Endothelial cell of umbilical vein (primary cell): Measurements from ENCODE around the gene TP73. TPM values are rescaled to one million over a fixed set of nuclear protein-coding genes. Genes with fewer than 3 reads are reported as not detected.

ENCODE experiments used
- BruUV-seq: library from RNA; stranded (reverse); fragments of 400-500 nt; replicated peaks from 2 replicates; lab custom pipeline; 2021; lab: Mats Ljungman, UMichigan
- CTCF ChIA-PET: fragments of 300-600, 350-600 bp; sonication (Branson Sonifier 250); formaldehyde crosslinking; loops from one replicate; lab custom pipeline; 2021; ENCODE audit warnings: antibody characterized with exemption, inconsistent platforms; lab: Charles Lee
- POLR2A ChIA-PET: fragments of 300-600, 350-600 bp; sonication (Branson Sonifier 250); formaldehyde crosslinking; loops from one replicate; lab custom pipeline; 2021; ENCODE audit warnings: antibody characterized with exemption, inconsistent platforms; lab: Charles Lee
- DNase-seq: peaks from one replicate; pipeline ENCODE4 v3.0.0-alpha.2; 2011; ENCODE audit warnings: low read depth, low spot score
- FAIRE-seq: peaks from 2 replicates; lab custom pipeline; 2011; peaks lifted over from hg19 to GRCh38; lab: Jason Lieb, UNC
- H2AFZ ChIP-seq: 2 replicates; pipeline ENCODE4 v1.6.0; 2012; ENCODE audit warnings: low read depth, low read length, control low read depth, inconsistent platforms
- H3K27ac ChIP-seq: 2 replicates; pipeline ENCODE4 v1.5.1; 2011; ENCODE audit warnings: low read depth, mild to moderate bottlenecking, control low read depth, low read length, moderate library complexity; ENCODE audit not compliant: insufficient read depth
- H3K27me3 ChIP-seq, 2 experiments: 2 replicates each; pipeline versions ENCODE4 v1.6.0 to v1.6.1; 2011; ENCODE audit warnings: low read length in 2 of 2, mixed read lengths in 1 of 2; ENCODE audit not compliant: control insufficient read depth in 2 of 2, insufficient read depth in 2 of 2
- H3K36me3 ChIP-seq, 2 experiments: 2 replicates in 1 of 2; 3 replicates in 1 of 2; pipeline ENCODE4 v1.5.1; 2011; ENCODE audit warnings: low read length in 2 of 2, mild to moderate bottlenecking in 1 of 2, moderate library complexity in 1 of 2; ENCODE audit not compliant: control insufficient read depth in 2 of 2, insufficient read depth in 2 of 2; ENCODE audit errors: extremely low read depth in 1 of 2
- H3K4me1 ChIP-seq: 3 replicates; pipeline ENCODE4 v1.5.1; 2011; ENCODE audit warnings: mild to moderate bottlenecking, low read length; ENCODE audit not compliant: control insufficient read depth, insufficient read depth; ENCODE audit errors: extremely low read depth
- H3K4me2 ChIP-seq: 2 replicates; pipeline ENCODE4 v1.6.1; 2011; ENCODE audit warnings: low read length, control low read depth, mixed read lengths; ENCODE audit not compliant: insufficient read depth
- H3K4me3 ChIP-seq, 3 experiments: fragments of 200-600 bp in 1 of 3; sonication (generic), shearing (Covaris generic) in 1 of 3; replicated peaks in 1 of 3; 2 replicates each; pipeline ENCODE4 v1.5.1; 2011 to 2016; ENCODE audit warnings: control low read depth in 3 of 3, low read length in 3 of 3, mild to moderate bottlenecking in 2 of 3, inconsistent platforms in 1 of 3, low read depth in 1 of 3, moderate library complexity in 1 of 3; ENCODE audit not compliant: insufficient read depth in 1 of 3
- H3K79me2 ChIP-seq: 2 replicates; pipeline ENCODE4 v1.6.0; 2012; ENCODE audit warnings: low read length, inconsistent platforms; ENCODE audit not compliant: control insufficient read depth, insufficient read depth
- H3K9ac ChIP-seq: replicated peaks from 2 replicates; pipeline ENCODE3; 2011; ENCODE audit warnings: low read length, control low read depth; ENCODE audit not compliant: insufficient read depth; ENCODE audit errors: extremely low read depth
- H3K9me1 ChIP-seq: replicated peaks from 3 replicates; pipeline ENCODE4 v1.6.0; 2011; ENCODE audit warnings: mild to moderate bottlenecking, low read length; ENCODE audit not compliant: control insufficient read depth, insufficient read depth; ENCODE audit errors: extremely low read depth
- H3K9me3 ChIP-seq: replicated peaks from 2 replicates; pipeline ENCODE4 v1.5.1; 2012; ENCODE audit warnings: low read length, inconsistent platforms; ENCODE audit not compliant: control insufficient read depth, insufficient read depth
- H4K20me1 ChIP-seq: replicated peaks from 2 replicates; pipeline ENCODE3; 2011; ENCODE audit warnings: mild to moderate bottlenecking, low read length; ENCODE audit not compliant: control insufficient read depth, insufficient read depth; ENCODE audit errors: extremely low read depth
- CTCF ChIP-seq, 2 donors: IDR thresholded peaks; 1 replicate in 1 of 2; 2 replicates in 1 of 2; pipeline ENCODE4 v1.5.1; 2011; ENCODE audit warnings: low read length in 2 of 2, mild to moderate bottlenecking in 2 of 2, moderate library complexity in 2 of 2, control low read depth in 1 of 2, inconsistent platforms in 1 of 2, low read depth in 1 of 2; ENCODE audit not compliant: insufficient read depth in 1 of 2; ENCODE audit errors: extremely low read depth in 1 of 2
- EZH2 ChIP-seq: IDR thresholded peaks from 2 replicates; pipeline ENCODE4 v1.6.1; 2012; ENCODE audit warnings: borderline replicate concordance, low read depth, mild to moderate bottlenecking, moderate library complexity, low read length, inconsistent platforms; ENCODE audit not compliant: severe bottlenecking
- FOS ChIP-seq: IDR thresholded peaks from 2 replicates; pipeline ENCODE4 v1.6.1; 2011; ENCODE audit warnings: mild to moderate bottlenecking, low read length, moderate library complexity, borderline replicate concordance; ENCODE audit not compliant: insufficient read depth
- GATA2 ChIP-seq: IDR thresholded peaks from 2 replicates; pipeline ENCODE4 v1.7.0; 2011; ENCODE audit warnings: low read depth, mild to moderate bottlenecking, moderate library complexity, mixed read lengths, low read length; ENCODE audit not compliant: insufficient read length, insufficient read depth
- JUN ChIP-seq: IDR thresholded peaks from 2 replicates; pipeline ENCODE4 v1.6.1; 2011; ENCODE audit warnings: borderline replicate concordance, low read depth; ENCODE audit not compliant: insufficient read length, insufficient read depth
- MAX ChIP-seq: IDR thresholded peaks from 2 replicates; pipeline ENCODE4 v1.6.1; 2011; ENCODE audit not compliant: insufficient read depth, insufficient read length
- MYC ChIP-seq: IDR thresholded peaks from one replicate; pipeline ENCODE4 v1.6.1; 2011; ENCODE audit warnings: mild to moderate bottlenecking, low read depth, low read length
- POLR2A ChIP-seq: IDR thresholded peaks from 2 replicates; pipeline ENCODE4 v1.6.1; 2012; ENCODE audit warnings: low read depth, mild to moderate bottlenecking, control low read depth, low read length
- POLR2AphosphoS5 ChIP-seq: IDR thresholded peaks from 2 replicates; pipeline ENCODE4 v1.6.1; 2012; ENCODE audit warnings: low read depth, mild to moderate bottlenecking, control low read depth, low read length, moderate library complexity; ENCODE audit not compliant: insufficient read depth
- dilution Hi-C: fragments of 300-500 bp; cut with MboI; formaldehyde crosslinking; loops from one replicate; pipeline ENCODE4 v1.15.0; 2019; ENCODE audit warnings: low sequenced_read_pairs; ENCODE audit not compliant: extremely low pct_ligation_motif_present
- intact Hi-C: fragments of 100-400 bp; cut with micrococcal nuclease; formaldehyde crosslinking; loops from one replicate; pipeline ENCODE4 v1.10.0; 2022
- polyA plus RNA-seq, 4 experiments: library from polyadenylated mRNA; depleted of rRNA in 3 of 4; stranded (reverse) in 3 of 4; unstranded in 1 of 4; fragments of >200 nt; gene quantifications; 2 replicates each; pipeline versions ENCODE4 v1.2.1 to v1.2.3, GENCODE V29; 2011 to 2012; ENCODE audit warnings: missing spikeins in 1 of 4
- total RNA-seq: library from RNA; stranded (reverse); gene quantifications from 2 replicates; pipeline ENCODE4 v1.2.3, GENCODE V29; 2021

TP73 gene
- total and polyA plus RNA-seq, 2 donors (not counting 3 experiments of a cell fraction or from before 2014, with no cell fraction given), result 0.03 to 0.15 TPM

DNA sequence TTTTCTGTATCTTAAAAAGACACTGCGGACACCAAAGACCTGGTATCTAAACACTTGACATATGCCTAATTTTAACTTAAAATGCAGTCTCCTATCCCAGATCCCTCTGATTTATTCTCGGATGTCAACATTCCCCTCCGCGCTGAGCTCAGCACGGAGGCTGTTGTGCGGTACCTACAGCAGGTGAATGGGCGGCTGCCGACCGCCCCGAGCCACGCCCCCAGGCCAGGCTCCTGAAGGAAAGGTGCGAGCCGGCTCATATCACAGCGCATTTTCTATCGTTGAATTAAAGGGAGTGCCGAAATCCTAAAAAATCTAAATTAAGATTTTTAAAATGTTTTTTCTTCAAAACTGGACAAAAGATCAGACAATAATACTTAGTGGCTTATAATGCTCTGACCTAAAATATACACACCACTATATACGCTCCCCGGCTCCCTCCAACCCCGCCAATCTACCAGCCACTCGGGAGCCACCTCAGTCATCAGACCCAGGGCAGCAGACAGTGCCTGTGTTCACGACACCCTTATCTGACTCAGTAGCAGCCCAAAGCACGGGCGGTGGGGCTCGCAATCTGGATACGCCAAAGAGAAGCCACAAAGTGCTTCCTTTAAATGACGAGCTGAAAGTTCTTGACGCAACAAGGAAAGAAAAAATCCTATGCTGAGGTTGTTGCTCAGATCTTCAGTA is 6.5 kb upstream of the TP73 start:
- CTCF ChIA-PET, result no interaction called here
- dilution Hi-C loops (no loop called here), intact Hi-C loops (no loop called here)
- DNase-seq (no peak), FAIRE-seq (no peak)
- no peak overlapping the region for H3K4me3 ChIP-seq
- no peaks in the 10 kb centered on the region for H3K9me3 ChIP-seq
- POLR2A ChIA-PET, result no interaction called here
- H4K20me1 ChIP-seq, result no peaks in the 10 kb centered on the region
- H2AFZ ChIP-seq, result no peak overlapping the region
- H3K4me2 ChIP-seq, result no peak overlapping the region
- H3K27ac ChIP-seq, result no peak overlapping the region
- no peak overlapping the region for H3K9ac ChIP-seq
- H3K4me1 ChIP-seq, result peaks cover 8% of the 10 kb centered on the region
- BruUV-seq, result no TSS peak
- no peak for TF ChIP-seq EZH2
- TF ChIP-seq JUN, result no peak
- no peak for TF ChIP-seq MYC
- TF ChIP-seq POLR2A, result no peak
- TF ChIP-seq MAX, result no peak
- no peaks in the 10 kb centered on the region for H3K9me1 ChIP-seq
- peaks cover 0 to 10% of the 10 kb centered on the region in 2 experiments for H3K36me3 ChIP-seq
- H3K79me2 ChIP-seq, result peaks cover 4% of the 10 kb centered on the region
- H3K27me3 ChIP-seq, result peaks cover 5 to 6% of the 10 kb centered on the region in 2 experiments

GRCh38 chr1:3646596-3646995 is 5.7 kb upstream of the TP73 start:
- CTCF ChIA-PET, result no interaction called here
- no peaks in the 10 kb centered on the region for H3K9me1 ChIP-seq
- H4K20me1 ChIP-seq, result no peaks in the 10 kb centered on the region
- FAIRE-seq (no peak), DNase-seq (no peak)
- peaks cover 8% of the 10 kb centered on the region for H3K4me1 ChIP-seq
- H3K27ac ChIP-seq, result no peak overlapping the region
- POLR2A ChIA-PET, result no interaction called here
- intact Hi-C loops, result no loop called here
- H3K9ac ChIP-seq, result no peak overlapping the region
- H3K27me3 ChIP-seq, result peaks cover 12 to 13% of the 10 kb centered on the region in 2 experiments
- dilution Hi-C loops, result no loop called here
- no peak overlapping the region for H3K4me2 ChIP-seq
- no peak overlapping the region for H2AFZ ChIP-seq
- TF ChIP-seq POLR2AphosphoS5 (no peak), EZH2 (no peak), FOS (no peak), CTCF (IDR thresholded peaks at IDR 0.05; ENCODE audit: extremely low read depth in 1 of 2, insufficient read depth in 1 of 2, low read depth in 1 of 2, low read length in 2 of 2) (no peak), JUN (no peak), MYC (no peak), POLR2A (no peak), MAX (no peak), GATA2 (no peak)
- peaks cover 0 to 10% of the 10 kb centered on the region in 2 experiments for H3K36me3 ChIP-seq
- H3K79me2 ChIP-seq, result peaks cover 4% of the 10 kb centered on the region
- no peaks in the 10 kb centered on the region for H3K9me3 ChIP-seq
- no peak overlapping the region for H3K4me3 ChIP-seq
- no TSS peak for BruUV-seq
